ENCODE results near the gene BORCS5.
A peak's percentile ranks its signal among the peaks of the same experiment; 100 is the strongest.

The BORCS5 gene

GRCh38 chr12:12326262-12326661 lies 30.6 kb upstream of the BORCS5 start:
- no peaks in the 10 kb centered on the region for H3K27me3 ChIP-seq (ENCODE audit: insufficient read depth, low read depth, severe bottlenecking)
- no peak for TF ChIP-seq CTCF (IDR thresholded peaks at IDR 0.05; ENCODE audit: low read depth, low read length)
- H3K9me3 ChIP-seq (ENCODE audit: severe bottlenecking): no peaks in the 10 kb centered on the region
- H3K4me3 ChIP-seq (ENCODE audit: low read depth, low read length): no peak overlapping the region
- no peaks in the 10 kb centered on the region for H3K36me3 ChIP-seq
- H3K27ac ChIP-seq: no peak overlapping the region
- no peak for DNase-seq

GRCh38 chr12:12327802-12328201 lies 29.1 kb upstream of the BORCS5 start:
- TF ChIP-seq CTCF (IDR thresholded peaks at IDR 0.05; ENCODE audit: low read depth, low read length): peak; percentile 66
- Histone ChIP-seq H3K36me3 (no peaks in the 10 kb centered on the region), H3K9me3 (ENCODE audit: severe bottlenecking) (no peaks in the 10 kb centered on the region), H3K27ac (no peak overlapping the region), H3K27me3 (ENCODE audit: insufficient read depth, low read depth, severe bottlenecking) (no peaks in the 10 kb centered on the region), H3K4me3 (ENCODE audit: low read depth, low read length) (no peak overlapping the region)
- DNase-seq: no peak

- Histone ChIP-seq H3K27me3 (ENCODE audit: insufficient read depth, low read depth, severe bottlenecking) (no peaks in the 10 kb centered on the region), H3K9me3 (ENCODE audit: severe bottlenecking) (no peaks in the 10 kb centered on the region), H3K27ac (no peak overlapping the region), H3K4me3 (ENCODE audit: low read depth, low read length) (no peak overlapping the region), H3K36me3 (no peaks in the 10 kb centered on the region)
- DNase-seq: no peak
- TF ChIP-seq CTCF (IDR thresholded peaks at IDR 0.05; ENCODE audit: low read depth, low read length): no peak
These were observed 25.6 kb upstream of the BORCS5 start for GRCh38 chr12:12331244-12331771.

GRCh38 chr12:12331896-12332295 lies 25.0 kb upstream of the BORCS5 start:
- no peak overlapping the region for H3K27ac ChIP-seq
- TF ChIP-seq CTCF (IDR thresholded peaks at IDR 0.05; ENCODE audit: low read depth, low read length): no peak
- DNase-seq: no peak

GRCh38 chr12:12333407-12334366 lies 23.2 kb upstream of the BORCS5 start:
- no peak for DNase-seq
- Histone ChIP-seq H3K27ac (no peak overlapping the region), H3K27me3 (ENCODE audit: insufficient read depth, low read depth, severe bottlenecking) (no peaks in the 10 kb centered on the region), H3K4me3 (ENCODE audit: low read depth, low read length) (no peak overlapping the region), H3K9me3 (ENCODE audit: severe bottlenecking) (no peaks in the 10 kb centered on the region), H3K36me3 (no peaks in the 10 kb centered on the region)
- no peak for TF ChIP-seq CTCF (IDR thresholded peaks at IDR 0.05; ENCODE audit: low read depth, low read length)

More at GRCh38 chr12:12331896-12332295, 25.0 kb upstream of the BORCS5 start:
- Histone ChIP-seq H3K27me3 (ENCODE audit: insufficient read depth, low read depth, severe bottlenecking) (no peaks in the 10 kb centered on the region), H3K4me3 (ENCODE audit: low read depth, low read length) (no peak overlapping the region), H3K9me3 (ENCODE audit: severe bottlenecking) (no peaks in the 10 kb centered on the region), H3K36me3 (no peaks in the 10 kb centered on the region)
